ENCODE measurements around the gene GRK4.

The GRK4 gene

DNA sequence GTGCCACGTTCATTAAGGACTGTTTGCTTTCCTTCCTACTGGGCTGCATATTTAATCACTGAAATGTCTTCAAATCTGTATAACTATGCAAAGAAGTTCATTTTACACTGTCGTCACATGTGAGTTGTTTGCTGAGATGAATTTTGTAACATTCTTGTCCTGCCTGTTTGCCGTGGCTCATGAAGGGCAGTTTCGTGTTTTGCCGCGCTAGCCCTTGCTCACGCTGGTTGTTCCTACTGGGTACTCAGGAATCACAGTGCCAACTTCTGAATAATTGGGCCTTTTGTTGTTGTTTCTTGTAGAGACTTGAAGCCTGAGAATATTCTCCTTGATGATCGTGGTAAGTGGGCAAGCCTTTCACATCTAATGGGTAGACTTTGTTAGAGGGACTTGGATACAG is 58.7 kb downstream of the GRK4 start:
- TF ChIP-seq FOXM1 (IDR thresholded peaks at IDR 0.05; ENCODE audit: borderline replicate concordance, low read depth) (no peak), CREB1 (IDR thresholded peaks at IDR 0.05; ENCODE audit: low read depth) (no peak), YY1 (IDR thresholded peaks at IDR 0.05; ENCODE audit: low read depth) (no peak), EGR1 (IDR thresholded peaks at IDR 0.05) (no peak), ZBTB7A (IDR thresholded peaks at IDR 0.05; ENCODE audit: low read depth) (no peak), TAF1 (IDR thresholded peaks at IDR 0.05; ENCODE audit: low read depth) (no peak), EP300 (IDR thresholded peaks at IDR 0.05; ENCODE audit: borderline replicate concordance) (no peak), REST (IDR thresholded peaks at IDR 0.05; ENCODE audit: low read depth) (no peak), RAD21 (IDR thresholded peaks at IDR 0.05; ENCODE audit: low read depth) (no peak), TCF12 (IDR thresholded peaks at IDR 0.05; ENCODE audit: low read depth) (no peak), NFIC (IDR thresholded peaks at IDR 0.05) (no peak), TEAD4 (IDR thresholded peaks at IDR 0.05) (no peak), CEBPB (IDR thresholded peaks at IDR 0.05) (no peak), USF1 (IDR thresholded peaks at IDR 0.05) (no peak)
- TF ChIP-seq, protein P1, sequence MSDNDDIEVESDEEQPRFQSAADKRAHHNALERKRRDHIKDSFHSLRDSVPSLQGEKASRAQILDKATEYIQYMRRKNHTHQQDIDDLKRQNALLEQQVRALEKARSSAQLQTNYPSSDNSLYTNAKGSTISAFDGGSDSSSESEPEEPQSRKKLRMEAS (IDR thresholded peaks at IDR 0.05): no peak

GRCh38 chr4:3022651-3023050 is 59.3 kb downstream of the GRK4 start:
- TF ChIP-seq YY1 (IDR thresholded peaks at IDR 0.05; ENCODE audit: low read depth) (no peak), FOXM1 (IDR thresholded peaks at IDR 0.05; ENCODE audit: borderline replicate concordance, low read depth) (no peak), EP300 (IDR thresholded peaks at IDR 0.05; ENCODE audit: borderline replicate concordance) (no peak), TEAD4 (IDR thresholded peaks at IDR 0.05) (no peak), RAD21 (IDR thresholded peaks at IDR 0.05; ENCODE audit: low read depth) (no peak), TAF1 (IDR thresholded peaks at IDR 0.05; ENCODE audit: low read depth) (no peak), TCF12 (IDR thresholded peaks at IDR 0.05; ENCODE audit: low read depth) (no peak), USF1 (IDR thresholded peaks at IDR 0.05) (no peak), REST (IDR thresholded peaks at IDR 0.05; ENCODE audit: low read depth) (no peak), NFIC (IDR thresholded peaks at IDR 0.05) (no peak), CREB1 (IDR thresholded peaks at IDR 0.05; ENCODE audit: low read depth) (no peak), ZBTB7A (IDR thresholded peaks at IDR 0.05; ENCODE audit: low read depth) (no peak), EGR1 (IDR thresholded peaks at IDR 0.05) (no peak), CEBPB (IDR thresholded peaks at IDR 0.05) (no peak)
- TF ChIP-seq, protein P1 (IDR thresholded peaks at IDR 0.05): no peak

DNA sequence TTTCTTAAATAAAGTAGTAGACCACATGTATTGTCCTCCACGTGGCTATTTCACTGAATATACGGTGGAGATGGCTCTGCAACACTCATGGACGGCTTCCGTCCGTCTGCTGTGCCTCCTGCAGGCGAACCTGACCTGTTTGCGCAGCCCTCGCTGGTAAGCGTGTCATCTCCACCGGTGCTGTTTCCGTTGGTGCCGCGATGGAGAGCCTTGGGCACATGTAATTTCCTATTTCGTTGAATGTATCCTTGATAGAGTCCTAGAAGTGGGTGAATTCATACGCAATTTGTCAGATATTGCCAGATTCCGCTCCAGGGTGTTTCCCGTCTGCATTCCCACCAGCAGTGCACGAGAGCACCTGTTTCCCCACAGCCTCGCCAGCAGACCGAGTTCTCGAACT is 62.5 kb downstream of the GRK4 start:
- no peak for TF ChIP-seq REST (IDR thresholded peaks at IDR 0.05; ENCODE audit: low read depth)
- TF ChIP-seq, protein P1 (IDR thresholded peaks at IDR 0.05): no peak
- TF ChIP-seq FOXM1 (IDR thresholded peaks at IDR 0.05; ENCODE audit: borderline replicate concordance, low read depth): no peak
- TF ChIP-seq RAD21 (IDR thresholded peaks at IDR 0.05; ENCODE audit: low read depth): no peak
- TF ChIP-seq ZBTB7A (IDR thresholded peaks at IDR 0.05; ENCODE audit: low read depth): no peak
- TF ChIP-seq EP300 (IDR thresholded peaks at IDR 0.05; ENCODE audit: borderline replicate concordance): no peak
- no peak for TF ChIP-seq YY1 (IDR thresholded peaks at IDR 0.05; ENCODE audit: low read depth)
- TF ChIP-seq NFIC (IDR thresholded peaks at IDR 0.05): no peak
- TF ChIP-seq CEBPB (IDR thresholded peaks at IDR 0.05): no peak
- TF ChIP-seq TEAD4 (IDR thresholded peaks at IDR 0.05): no peak
- no peak for TF ChIP-seq EGR1 (IDR thresholded peaks at IDR 0.05)
- TF ChIP-seq TAF1 (IDR thresholded peaks at IDR 0.05; ENCODE audit: low read depth): no peak
- no peak for TF ChIP-seq USF1 (IDR thresholded peaks at IDR 0.05)
- TF ChIP-seq CREB1 (IDR thresholded peaks at IDR 0.05; ENCODE audit: low read depth): no peak
- no peak for TF ChIP-seq TCF12 (IDR thresholded peaks at IDR 0.05; ENCODE audit: low read depth)

All from Ishikawa (cell line).